Measurements from ENCODE around the gene LAMB4.

- TF ChIP-seq CTCF (IDR thresholded peaks at IDR 0.05) (no peak), POLR2A (IDR thresholded peaks at IDR 0.05) (no peak)
Measured at GRCh38 chr7:108046952-108047506, 83.1 kb downstream of the LAMB4 start.
